Amygdala (tissue), 56 donors: Measurements from ENCODE around the gene SPTBN4.
"Not testable (repeated sequence)": the region's sequence is repeated elsewhere in the genome, so short reads cannot be mapped to it uniquely, and the experiment has no call there.

ENCODE experiments used
- DNase-seq, 56 donors: peaks; one replicate each; lab custom pipeline; 2025; lab: John Stamatoyannopoulos, UW

The SPTBN4 gene

GRCh38 chr19:40610396-40611064 lies 143.7 kb downstream of the SPTBN4 start:
- DNase-seq, result peak in 19 of 56 donors; percentile 16 to 68 (median 46)

DNA sequence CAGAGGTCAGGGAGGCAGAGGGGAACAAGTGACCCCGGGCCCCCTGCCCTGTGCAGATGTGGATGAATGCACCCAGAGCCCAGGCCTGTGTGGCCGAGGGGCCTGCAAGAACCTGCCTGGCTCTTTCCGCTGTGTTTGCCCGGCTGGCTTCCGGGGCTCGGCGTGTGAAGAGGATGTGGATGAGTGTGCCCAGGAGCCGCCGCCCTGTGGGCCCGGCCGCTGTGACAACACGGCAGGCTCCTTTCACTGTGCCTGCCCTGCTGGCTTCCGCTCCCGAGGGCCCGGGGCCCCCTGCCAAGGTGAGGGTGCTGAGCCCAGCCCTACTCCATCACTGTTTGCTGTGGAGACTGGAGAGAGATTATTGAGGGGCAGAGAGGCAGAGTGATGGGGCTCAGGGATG lies 144.3 kb downstream of the SPTBN4 start:
- DNase-seq, result no peak

DNA sequence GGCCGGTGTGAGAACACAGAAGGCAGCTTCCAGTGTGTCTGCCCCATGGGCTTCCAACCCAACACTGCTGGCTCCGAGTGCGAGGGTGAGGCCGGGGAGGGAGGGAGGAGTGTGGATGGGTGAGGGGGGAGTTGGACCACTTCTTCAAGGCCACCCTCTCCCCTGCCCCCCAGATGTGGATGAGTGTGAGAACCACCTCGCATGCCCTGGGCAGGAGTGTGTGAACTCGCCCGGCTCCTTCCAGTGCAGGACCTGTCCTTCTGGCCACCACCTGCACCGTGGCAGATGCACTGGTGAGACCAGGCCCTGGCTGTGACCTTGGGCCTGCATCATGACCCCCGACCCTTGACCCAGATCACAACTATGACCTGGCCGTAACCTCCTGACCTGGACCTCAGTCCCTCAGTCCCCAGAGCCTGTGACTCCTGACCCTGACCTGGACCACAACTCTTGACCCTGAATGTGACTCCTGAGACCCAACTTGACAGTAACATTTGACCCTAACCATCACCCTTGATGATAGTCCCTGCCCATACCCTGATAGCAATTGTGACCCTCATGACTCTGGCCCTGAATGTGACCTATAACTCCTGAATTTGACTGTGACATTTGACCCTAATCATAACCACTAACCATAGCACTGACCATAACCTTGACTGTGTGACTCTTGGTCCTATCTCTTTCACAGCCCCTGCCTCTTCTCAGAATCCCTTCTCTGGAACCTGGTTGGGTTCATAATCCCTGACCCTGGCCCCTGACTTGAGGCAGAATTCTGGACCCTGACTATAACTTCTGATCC lies 145.3 kb downstream of the SPTBN4 start:
- DNase-seq, result no peak

GRCh38 chr19:40612831-40613689 lies 146.3 kb downstream of the SPTBN4 start:
- DNase-seq, result peak in 1 of 56 donors; percentile 29

- DNase-seq, result peak in 5 of 56 donors; percentile 23 to 46 (median 27)
These were observed 147.2 kb downstream of the SPTBN4 start for GRCh38 chr19:40613690-40614621.

GRCh38 chr19:40614622-40615411 lies 148.0 kb downstream of the SPTBN4 start:
- DNase-seq, result peak in 2 of 56 donors; percentile 12 to 24

GRCh38 chr19:40616178-40616577 lies 149.4 kb downstream of the SPTBN4 start:
- no peak for DNase-seq

DNA sequence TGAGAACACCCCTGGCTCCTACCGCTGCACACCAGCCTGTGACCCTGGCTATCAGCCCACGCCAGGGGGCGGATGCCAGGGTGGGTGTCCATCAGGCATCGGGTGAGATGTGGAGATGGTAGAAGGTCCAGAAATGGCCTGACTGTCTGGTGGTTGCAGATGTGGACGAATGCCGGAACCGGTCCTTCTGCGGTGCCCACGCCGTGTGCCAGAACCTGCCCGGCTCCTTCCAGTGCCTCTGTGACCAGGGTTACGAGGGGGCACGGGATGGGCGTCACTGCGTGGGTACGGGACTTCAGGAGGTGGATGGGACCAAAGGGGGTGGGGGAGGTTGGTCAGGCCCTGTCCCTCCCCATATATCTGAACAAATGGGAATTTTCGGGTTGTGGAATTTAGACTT lies 150.1 kb downstream of the SPTBN4 start:
- no peak for DNase-seq

GRCh38 chr19:40617961-40618360 lies 151.2 kb downstream of the SPTBN4 start:
- no peak for DNase-seq

GRCh38 chr19:40619333-40620160 lies 152.7 kb downstream of the SPTBN4 start:
- no peak for DNase-seq

GRCh38 chr19:40620161-40620485 lies 153.3 kb downstream of the SPTBN4 start:
- DNase-seq, result no peak

DNA sequence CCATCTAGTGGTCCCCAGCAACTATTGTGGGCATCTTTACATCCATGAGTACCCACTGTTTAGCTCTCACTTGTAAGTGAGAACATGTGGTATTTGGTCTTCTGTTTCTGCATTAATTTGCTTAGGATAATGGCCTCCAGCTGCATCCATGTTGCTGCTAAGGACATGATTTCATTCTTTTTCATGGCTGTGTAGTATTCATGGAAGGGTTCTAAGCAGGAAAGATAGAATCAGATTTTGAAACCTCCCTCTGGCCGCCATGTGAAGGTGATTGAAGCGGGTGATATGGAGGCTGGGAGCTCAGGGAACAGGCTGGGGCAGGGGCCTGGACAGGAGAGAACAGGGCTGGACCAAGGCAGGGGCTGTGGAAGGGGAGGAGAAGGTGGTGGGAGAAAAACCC lies 154.5 kb downstream of the SPTBN4 start:
- DNase-seq, result no peak

DNA sequence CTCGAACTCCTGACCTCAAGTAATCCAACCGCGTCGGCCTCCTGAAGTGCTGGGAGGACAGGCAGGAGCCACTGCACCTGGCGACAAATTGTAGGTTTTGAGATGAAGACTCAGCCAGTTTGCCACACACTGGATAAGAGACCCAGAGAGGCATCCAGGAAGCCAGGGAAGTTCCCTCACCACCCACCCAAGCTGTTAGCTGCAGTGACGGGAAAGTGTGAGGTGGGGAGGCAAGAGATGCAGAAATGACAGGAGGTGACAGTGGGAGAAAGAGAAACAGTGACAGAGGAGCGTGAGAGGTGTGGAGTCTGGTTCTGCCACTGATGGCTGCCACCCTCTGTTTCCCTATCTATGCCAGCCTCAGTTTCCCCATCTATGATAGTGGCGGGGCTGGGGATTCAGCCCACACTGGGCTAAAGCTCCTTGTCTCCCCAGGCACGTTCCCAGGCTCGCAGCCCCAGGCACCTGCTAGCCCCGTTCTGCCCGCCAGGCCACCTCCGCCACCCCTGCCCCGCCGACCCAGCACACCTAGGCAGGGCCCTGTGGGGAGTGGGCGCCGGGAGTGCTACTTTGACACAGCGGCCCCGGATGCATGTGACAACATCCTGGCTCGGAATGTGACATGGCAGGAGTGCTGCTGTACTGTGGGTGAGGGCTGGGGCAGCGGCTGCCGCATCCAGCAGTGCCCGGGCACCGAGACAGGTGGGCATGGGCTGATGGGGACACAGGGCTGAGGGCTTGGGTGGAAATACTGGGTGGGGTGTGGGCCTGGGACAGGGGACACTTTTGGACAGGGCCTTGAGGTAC lies 155.4 kb downstream of the SPTBN4 start:
- no peak for DNase-seq

DNA sequence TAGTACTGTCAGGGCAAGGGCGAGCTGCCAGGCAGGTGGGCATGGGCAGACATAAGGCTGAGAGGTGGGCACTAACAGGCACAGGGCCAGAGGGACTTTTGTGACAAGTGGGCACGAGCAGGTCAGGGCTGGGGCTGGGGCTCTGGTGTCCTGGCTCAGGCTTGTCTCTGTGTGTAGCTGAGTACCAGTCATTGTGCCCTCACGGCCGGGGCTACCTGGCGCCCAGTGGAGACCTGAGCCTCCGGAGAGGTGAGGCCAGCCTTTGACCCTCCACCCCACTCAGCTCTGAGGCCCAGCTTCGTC lies 155.9 kb downstream of the SPTBN4 start:
- no peak for DNase-seq

- no peak for DNase-seq
These were observed 156.8 kb downstream of the SPTBN4 start for GRCh38 chr19:40623403-40624251.

DNA sequence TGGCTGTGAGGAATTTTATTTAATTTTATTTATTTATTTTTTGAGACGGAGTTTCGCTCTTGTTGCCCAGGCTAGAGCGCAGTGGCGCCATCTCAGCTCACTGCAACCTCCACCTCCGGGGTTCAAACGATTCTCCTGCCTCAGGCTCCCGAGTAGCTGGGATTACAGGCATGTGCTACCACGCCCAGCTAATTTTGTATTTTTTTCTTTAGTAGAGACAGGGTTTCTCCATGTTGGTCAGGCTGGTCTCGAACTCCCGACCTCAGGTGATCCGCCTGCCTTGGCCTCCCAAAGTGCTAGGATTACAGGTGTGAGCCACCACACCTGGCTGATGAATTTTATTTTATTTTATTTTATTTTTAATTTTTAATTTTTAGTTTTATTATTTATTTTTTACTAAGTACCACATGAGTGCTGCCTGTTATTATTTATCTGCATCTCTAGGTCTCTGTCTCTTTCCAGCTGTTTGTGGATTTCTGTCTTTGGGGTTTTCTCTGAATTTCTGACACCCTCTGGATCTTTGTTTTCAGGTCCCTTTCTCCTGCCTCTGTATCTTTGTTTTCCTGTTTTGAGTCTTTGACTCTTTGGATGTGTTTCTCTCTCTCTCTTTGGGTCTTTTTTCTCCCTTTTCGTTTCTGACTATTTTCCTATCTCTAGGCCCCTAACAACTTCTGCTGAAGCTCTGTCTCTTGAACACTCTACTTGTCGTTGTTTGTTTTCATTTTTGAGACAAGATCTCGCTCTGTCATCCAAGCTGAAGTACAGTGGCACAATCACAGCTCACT lies 157.8 kb downstream of the SPTBN4 start:
- not testable (repeated sequence) for DNase-seq
